ENCODE data around the gene OXNAD1.

OXNAD1 gene

DNA sequence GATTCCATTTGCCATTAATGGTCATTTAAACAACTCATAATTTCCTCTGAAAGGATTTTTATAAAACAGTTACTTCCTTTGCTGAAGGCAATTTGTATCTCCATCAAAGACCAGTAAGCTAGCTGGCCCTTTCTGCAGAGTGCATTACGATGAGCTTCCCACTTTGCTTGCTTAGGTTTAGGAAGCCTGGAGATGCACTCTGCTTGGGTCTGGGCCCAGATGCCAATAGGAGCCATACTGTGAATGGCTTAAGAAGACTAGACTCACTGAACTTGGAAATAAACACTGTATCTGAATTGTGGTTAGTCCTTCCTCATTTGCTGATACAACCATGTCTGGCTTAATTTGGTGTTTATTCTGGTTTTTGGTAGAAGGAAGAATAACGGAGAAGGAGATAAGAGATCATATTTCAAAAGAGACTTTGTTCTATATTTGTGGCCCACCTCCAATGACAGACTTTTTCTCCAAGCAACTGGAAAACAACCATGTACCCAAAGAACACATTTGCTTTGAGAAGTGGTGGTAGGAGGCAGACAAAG is 38.1 kb downstream of the OXNAD1 start:
- TF ChIP-seq EZH2phosphoT487 (IDR thresholded peaks at IDR 0.05; ENCODE audit: borderline replicate concordance) (no peak), CTCF (conservative IDR thresholded peaks at IDR 0.05; ENCODE audit: low read length) (no peak)
- H3F3A ChIP-seq (ENCODE audit: low read depth) = peaks cover 3% of the 10 kb centered on the region
- no peak overlapping the region for H2AFZ ChIP-seq (ENCODE audit: low read length)
- no peaks in the 10 kb centered on the region for H4K20me1 ChIP-seq (ENCODE audit: insufficient read depth, low read length, poor library complexity, severe bottlenecking)
- no peaks in the 10 kb centered on the region for H3K79me2 ChIP-seq (ENCODE audit: insufficient read depth, low read length)
- H3K36me3 ChIP-seq (ENCODE audit: insufficient read depth, low read length) = peaks cover 23% of the 10 kb centered on the region; the same call in 1 of the 2 replicates
- H3K27me3 ChIP-seq (ENCODE audit: insufficient read depth, low read length, poor library complexity, severe bottlenecking) = no peaks in the 10 kb centered on the region
- no peaks in the 10 kb centered on the region for H3K9me2 ChIP-seq (replicated peaks; ENCODE audit: low read depth, low read length)
- H3K4me2 ChIP-seq (ENCODE audit: low read depth, low read length, poor library complexity, severe bottlenecking) = peak overlapping the region; percentile 66
- H3K9ac ChIP-seq (ENCODE audit: low read depth, low read length, poor library complexity, severe bottlenecking) = no peak overlapping the region
- no peaks in the 10 kb centered on the region for H3K9me3 ChIP-seq (ENCODE audit: insufficient read depth, low read depth, low read length)
- no peak overlapping the region for H3K4me3 ChIP-seq (ENCODE audit: low read length, poor library complexity, severe bottlenecking)
- H3K4me1 ChIP-seq (ENCODE audit: insufficient read depth, low read length, poor library complexity, severe bottlenecking) = peaks cover 45% of the 10 kb centered on the region

GRCh38 chr3:16304061-16305010 is 39.3 kb downstream of the OXNAD1 start:
- TF ChIP-seq CTCF (conservative IDR thresholded peaks at IDR 0.05; ENCODE audit: low read length) (no peak), EZH2phosphoT487 (IDR thresholded peaks at IDR 0.05; ENCODE audit: borderline replicate concordance) (no peak)
- Histone ChIP-seq H3K4me1 (ENCODE audit: insufficient read depth, low read length, poor library complexity, severe bottlenecking) (peaks cover 50% of the 10 kb centered on the region), H3F3A (ENCODE audit: low read depth) (peaks cover 3% of the 10 kb centered on the region)

GRCh38 chr3:16305111-16305541 is 40.1 kb downstream of the OXNAD1 start:
- no peaks in the 10 kb centered on the region for H4K20me1 ChIP-seq (ENCODE audit: insufficient read depth, low read length, poor library complexity, severe bottlenecking)
- H3K36me3 ChIP-seq (ENCODE audit: insufficient read depth, low read length) = peaks cover 21% of the 10 kb centered on the region; the same call in 1 of the 2 replicates
- H3F3A ChIP-seq (ENCODE audit: low read depth) = peaks cover 8% of the 10 kb centered on the region
- H2AFZ ChIP-seq (ENCODE audit: low read length) = no peak overlapping the region
- H3K9ac ChIP-seq (ENCODE audit: low read depth, low read length, poor library complexity, severe bottlenecking) = no peak overlapping the region
- no peaks in the 10 kb centered on the region for H3K9me3 ChIP-seq (ENCODE audit: insufficient read depth, low read depth, low read length)
- no peaks in the 10 kb centered on the region for H3K9me2 ChIP-seq (replicated peaks; ENCODE audit: low read depth, low read length)
- no peaks in the 10 kb centered on the region for H3K27me3 ChIP-seq (ENCODE audit: insufficient read depth, low read length, poor library complexity, severe bottlenecking)
- TF ChIP-seq CTCF (conservative IDR thresholded peaks at IDR 0.05; ENCODE audit: low read length) = no peak
- no peak for TF ChIP-seq EZH2phosphoT487 (IDR thresholded peaks at IDR 0.05; ENCODE audit: borderline replicate concordance)
- H3K79me2 ChIP-seq (ENCODE audit: insufficient read depth, low read length) = no peaks in the 10 kb centered on the region
- H3K4me2 ChIP-seq (ENCODE audit: low read depth, low read length, poor library complexity, severe bottlenecking) = no peak overlapping the region
- H3K4me1 ChIP-seq (ENCODE audit: insufficient read depth, low read length, poor library complexity, severe bottlenecking) = peaks cover 51% of the 10 kb centered on the region
- H3K4me3 ChIP-seq (ENCODE audit: low read length, poor library complexity, severe bottlenecking) = no peak overlapping the region

More at GRCh38 chr3:16304061-16305010, 39.3 kb downstream of the OXNAD1 start:
- Histone ChIP-seq H3K9me2 (replicated peaks; ENCODE audit: low read depth, low read length) (no peaks in the 10 kb centered on the region), H4K20me1 (ENCODE audit: insufficient read depth, low read length, poor library complexity, severe bottlenecking) (no peaks in the 10 kb centered on the region), H3K27me3 (ENCODE audit: insufficient read depth, low read length, poor library complexity, severe bottlenecking) (no peaks in the 10 kb centered on the region), H3K9me3 (ENCODE audit: insufficient read depth, low read depth, low read length) (no peaks in the 10 kb centered on the region), H3K36me3 (ENCODE audit: insufficient read depth, low read length) (peaks cover 21% of the 10 kb centered on the region; the same call in 1 of the 2 replicates), H3K4me3 (ENCODE audit: low read length, poor library complexity, severe bottlenecking) (no peak overlapping the region), H3K9ac (ENCODE audit: low read depth, low read length, poor library complexity, severe bottlenecking) (no peak overlapping the region), H3K4me2 (ENCODE audit: low read depth, low read length, poor library complexity, severe bottlenecking) (no peak overlapping the region), H2AFZ (ENCODE audit: low read length) (no peak overlapping the region), H3K79me2 (ENCODE audit: insufficient read depth, low read length) (no peaks in the 10 kb centered on the region)
